OCI-LY7 (cell line): ENCODE data around the gene ZNF318.

ENCODE experiments used
- CTCF ChIP-seq: fragments of 200-600 bp; sonication (generic); conservative IDR thresholded peaks from 2 replicates; pipeline ENCODE4 v1.5.1; 2014; ENCODE audit warnings: mild to moderate bottlenecking, antibody characterized with exemption, low read length, moderate library complexity, mixed read lengths
- EZH2phosphoT487 ChIP-seq: fragments of 200-600 bp; sonication (generic); IDR thresholded peaks from 2 replicates; pipeline ENCODE4 v1.6.1; 2018; ENCODE audit warnings: low read depth, borderline replicate concordance, mild to moderate bottlenecking, mixed run types, antibody characterized with exemption, low read length, moderate library complexity, mixed read lengths

GRCh38 chr6:43391440-43392031 lies 22.1 kb upstream of the ZNF318 start:
- TF ChIP-seq CTCF = no peak
- TF ChIP-seq EZH2phosphoT487 = no peak
